ENCODE data around the gene EPHB6. TPM values are rescaled to one million over a fixed set of nuclear protein-coding genes. Genes with fewer than 3 reads are reported as not detected.
A peak's percentile ranks its signal among the peaks of the same experiment; 100 is the strongest.

The EPHB6 gene
- total RNA-seq, 1 experiment from 2014 or later = 12.6 TPM

DNA sequence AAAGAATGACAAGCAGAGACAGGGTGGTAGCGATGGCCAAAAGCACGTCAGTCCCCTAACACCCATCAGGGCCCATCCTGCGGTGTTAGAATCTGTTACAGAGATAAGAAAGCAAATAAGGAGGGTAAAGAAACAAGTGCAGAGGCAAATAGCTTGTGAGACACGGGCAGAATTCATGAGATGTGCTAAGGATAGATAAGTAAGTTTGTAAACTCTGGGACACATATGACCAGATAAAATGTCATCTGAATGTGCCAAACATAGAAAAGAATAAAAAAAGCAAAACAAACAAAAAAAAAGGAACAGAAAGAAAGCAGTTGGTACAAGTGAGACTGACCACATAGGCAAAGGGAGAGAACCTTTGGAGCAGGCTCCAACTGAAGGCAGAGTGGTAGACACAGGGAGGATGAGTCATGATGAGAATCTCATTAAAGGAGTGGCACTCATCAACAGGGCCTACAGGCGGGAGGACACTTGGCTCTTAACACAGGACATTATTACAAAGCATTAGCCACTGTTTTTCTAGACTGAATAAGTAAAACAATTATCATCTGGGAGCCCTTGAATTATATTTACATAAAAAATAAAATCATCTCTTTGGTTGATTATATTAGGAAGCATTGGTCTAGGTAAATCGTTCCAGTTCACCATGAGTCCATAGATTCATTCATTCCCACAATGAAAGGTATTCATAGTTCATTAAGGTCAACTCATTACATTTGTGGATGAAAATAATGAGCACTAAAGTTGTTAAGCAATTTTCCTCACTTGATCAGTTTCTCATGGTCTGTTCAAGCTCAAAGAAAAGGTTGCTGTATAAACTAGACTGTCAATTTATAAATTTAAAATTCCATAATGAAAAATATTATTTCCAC is 21.5 kb upstream of the EPHB6 start:
- no peaks in the 10 kb centered on the region for H3K9me2 ChIP-seq (ENCODE audit: insufficient read depth)
- H3K27ac ChIP-seq (ENCODE audit: low read depth, low read length) = no peak overlapping the region
- H4K20me1 ChIP-seq (ENCODE audit: insufficient read depth) = no peaks in the 10 kb centered on the region
- no TSS peak for BruUV-seq (replicated peaks)
- POLR2A ChIA-PET = no interaction called here
- DNase-seq (ENCODE audit: low read depth, low spot score) (no peak), ATAC-seq (peak; percentile 53; the same call in 1 of the 2 replicates)
- no peak overlapping the region for H3K4me3 ChIP-seq (replicated peaks in 1 of 2; ENCODE audit: low read depth in 1 of 2, low read length in 2 of 2)
- no peaks in the 10 kb centered on the region for H3K27me3 ChIP-seq (ENCODE audit: insufficient read depth, low read length)
- H3K9me3 ChIP-seq (ENCODE audit: control insufficient read depth in 1 of 2, insufficient read depth in 1 of 2, low read depth in 1 of 2, low read length in 2 of 2) = no peaks in the 10 kb centered on the region
- H3K4me2 ChIP-seq (ENCODE audit: low read length) = no peak overlapping the region
- no peaks in the 10 kb centered on the region for H3K36me3 ChIP-seq (ENCODE audit: control insufficient read depth in 1 of 2, insufficient read depth in 2 of 2, low read length in 2 of 2)
- H3K4me1 ChIP-seq (ENCODE audit: control insufficient read depth in 1 of 2, insufficient read depth in 2 of 2, low read length in 2 of 2) = peaks cover 0 to 3% of the 10 kb centered on the region in 2 experiments; a peak in 1 of 4 replicates
- H2AFZ ChIP-seq (ENCODE audit: low read depth, low read length, poor library complexity, severe bottlenecking) = no peak overlapping the region
- intact Hi-C loops (cut with micrococcal nuclease) = loop anchor here (2.0 kb wide), 1 partner anchor 21 kb away; no protein-coding TSS in a partner anchor
- RAD21 ChIA-PET (ENCODE audit: low non-redundant PET in 1 of 2, low total read pairs in 2 of 2, uncharacterized antibody in 2 of 2, unreplicated experiment in 2 of 2) = no interaction called here
- no peaks in the 10 kb centered on the region for H3K79me2 ChIP-seq (ENCODE audit: insufficient read depth, low read length)
- CTCF ChIA-PET = no interaction called here
- no peak overlapping the region for H3K9ac ChIP-seq (ENCODE audit: low read length)
- TF ChIP-seq FOSL1 (IDR thresholded peaks at IDR 0.05; ENCODE audit: low read depth) (no peak), SIN3A (IDR thresholded peaks at IDR 0.05; ENCODE audit: low read depth) (no peak), RAD21 (IDR thresholded peaks at IDR 0.05; ENCODE audit: low read depth) (no peak), POLR2AphosphoS5 (IDR thresholded peaks at IDR 0.05; ENCODE audit: low read depth, low read length) (no peak), EZH2phosphoT487 (IDR thresholded peaks at IDR 0.05; ENCODE audit: borderline replicate concordance) (no peak), ZFX (IDR thresholded peaks at IDR 0.05) (no peak), EGR1 (IDR thresholded peaks at IDR 0.05; ENCODE audit: low read depth) (no peak), EZH2 (IDR thresholded peaks at IDR 0.05) (no peak), SP1 (IDR thresholded peaks at IDR 0.05; ENCODE audit: low read depth) (no peak), JUND (IDR thresholded peaks at IDR 0.05) (no peak), CBX3 (IDR thresholded peaks at IDR 0.05; ENCODE audit: low read depth) (no peak), SRF (IDR thresholded peaks at IDR 0.05; ENCODE audit: low read depth) (no peak), ELF1 (IDR thresholded peaks at IDR 0.05; ENCODE audit: borderline replicate concordance, low read depth) (no peak), TCF7L2 (IDR thresholded peaks at IDR 0.05; ENCODE audit: borderline replicate concordance, extremely low read depth, insufficient read depth, insufficient read length) (no peak)
- TF ChIP-seq, protein P1, sequence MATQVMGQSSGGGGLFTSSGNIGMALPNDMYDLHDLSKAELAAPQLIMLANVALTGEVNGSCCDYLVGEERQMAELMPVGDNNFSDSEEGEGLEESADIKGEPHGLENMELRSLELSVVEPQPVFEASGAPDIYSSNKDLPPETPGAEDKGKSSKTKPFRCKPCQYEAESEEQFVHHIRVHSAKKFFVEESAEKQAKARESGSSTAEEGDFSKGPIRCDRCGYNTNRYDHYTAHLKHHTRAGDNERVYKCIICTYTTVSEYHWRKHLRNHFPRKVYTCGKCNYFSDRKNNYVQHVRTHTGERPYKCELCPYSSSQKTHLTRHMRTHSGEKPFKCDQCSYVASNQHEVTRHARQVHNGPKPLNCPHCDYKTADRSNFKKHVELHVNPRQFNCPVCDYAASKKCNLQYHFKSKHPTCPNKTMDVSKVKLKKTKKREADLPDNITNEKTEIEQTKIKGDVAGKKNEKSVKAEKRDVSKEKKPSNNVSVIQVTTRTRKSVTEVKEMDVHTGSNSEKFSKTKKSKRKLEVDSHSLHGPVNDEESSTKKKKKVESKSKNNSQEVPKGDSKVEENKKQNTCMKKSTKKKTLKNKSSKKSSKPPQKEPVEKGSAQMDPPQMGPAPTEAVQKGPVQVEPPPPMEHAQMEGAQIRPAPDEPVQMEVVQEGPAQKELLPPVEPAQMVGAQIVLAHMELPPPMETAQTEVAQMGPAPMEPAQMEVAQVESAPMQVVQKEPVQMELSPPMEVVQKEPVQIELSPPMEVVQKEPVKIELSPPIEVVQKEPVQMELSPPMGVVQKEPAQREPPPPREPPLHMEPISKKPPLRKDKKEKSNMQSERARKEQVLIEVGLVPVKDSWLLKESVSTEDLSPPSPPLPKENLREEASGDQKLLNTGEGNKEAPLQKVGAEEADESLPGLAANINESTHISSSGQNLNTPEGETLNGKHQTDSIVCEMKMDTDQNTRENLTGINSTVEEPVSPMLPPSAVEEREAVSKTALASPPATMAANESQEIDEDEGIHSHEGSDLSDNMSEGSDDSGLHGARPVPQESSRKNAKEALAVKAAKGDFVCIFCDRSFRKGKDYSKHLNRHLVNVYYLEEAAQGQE (IDR thresholded peaks at IDR 0.05; ENCODE audit: low read depth) = no peak
- TF ChIP-seq, protein P2, sequence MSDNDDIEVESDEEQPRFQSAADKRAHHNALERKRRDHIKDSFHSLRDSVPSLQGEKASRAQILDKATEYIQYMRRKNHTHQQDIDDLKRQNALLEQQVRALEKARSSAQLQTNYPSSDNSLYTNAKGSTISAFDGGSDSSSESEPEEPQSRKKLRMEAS (IDR thresholded peaks at IDR 0.05) = no peak
